ENCODE measurements around the gene MIPOL1. TPM values are rescaled to one million over a fixed set of nuclear protein-coding genes. Genes with fewer than 3 reads are reported as not detected.

Gene MIPOL1
- total and polyA plus RNA-seq, 2 donors (not counting 3 experiments of a cell fraction or from before 2014, with no cell fraction given) = 3.4 to 33.5 TPM

DNA sequence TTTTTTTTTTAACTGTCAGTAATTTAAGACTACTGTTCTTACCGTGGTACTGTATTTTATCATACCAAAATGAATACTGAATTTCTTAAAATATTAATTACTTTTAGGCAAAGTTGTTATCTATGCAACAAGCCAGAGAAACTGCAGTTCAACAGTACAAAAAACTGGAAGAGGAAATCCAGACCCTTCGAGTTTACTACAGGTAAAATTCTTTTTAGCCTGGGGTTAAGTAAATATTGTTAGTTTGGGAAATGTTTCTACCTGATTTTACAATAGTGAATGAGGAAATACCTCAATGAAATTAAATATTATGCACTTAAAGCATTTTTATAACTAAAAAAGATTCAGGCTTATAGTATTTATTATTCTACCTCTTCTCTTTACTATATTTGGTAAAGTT, 225.0 kb downstream of the MIPOL1 start:
- no peaks in the 10 kb centered on the region for H3K9me1 ChIP-seq (replicated peaks; ENCODE audit: control insufficient read depth, extremely low read depth, insufficient read depth, low read length)
- peaks cover 0 to 2% of the 10 kb centered on the region in 2 experiments for H3K36me3 ChIP-seq (ENCODE audit: control insufficient read depth in 2 of 2, extremely low read depth in 1 of 2, insufficient read depth in 2 of 2, low read length in 2 of 2)
- H2AFZ ChIP-seq (ENCODE audit: low read depth, low read length) = no peak overlapping the region
- H3K27ac ChIP-seq (ENCODE audit: insufficient read depth, low read depth, low read length) = no peak overlapping the region
- intact Hi-C loops (cut with micrococcal nuclease) (no loop called here), dilution Hi-C loops (cut with MboI; ENCODE audit: extremely low pct_ligation_motif_present, low sequenced_read_pairs) (no loop called here)
- no peak overlapping the region for H3K4me2 ChIP-seq (ENCODE audit: insufficient read depth, low read length)
- no peak overlapping the region for H3K9ac ChIP-seq (replicated peaks; ENCODE audit: extremely low read depth, insufficient read depth, low read length)
- no peaks in the 10 kb centered on the region for H3K9me3 ChIP-seq (replicated peaks; ENCODE audit: control insufficient read depth, insufficient read depth, low read length)
- TF ChIP-seq GATA2 (IDR thresholded peaks at IDR 0.05; ENCODE audit: insufficient read depth, insufficient read length, low read depth, low read length) (no peak), EZH2 (IDR thresholded peaks at IDR 0.05; ENCODE audit: borderline replicate concordance, low read depth, low read length, severe bottlenecking) (no peak), JUN (IDR thresholded peaks at IDR 0.05; ENCODE audit: borderline replicate concordance, insufficient read depth, insufficient read length, low read depth) (no peak), MYC (IDR thresholded peaks at IDR 0.05; ENCODE audit: low read depth, low read length) (no peak), POLR2AphosphoS5 (IDR thresholded peaks at IDR 0.05; ENCODE audit: insufficient read depth, low read depth, low read length) (no peak), FOS (IDR thresholded peaks at IDR 0.05; ENCODE audit: borderline replicate concordance, insufficient read depth, low read length) (no peak), POLR2A (IDR thresholded peaks at IDR 0.05; ENCODE audit: low read depth, low read length) (no peak)
- TF ChIP-seq, protein P1, sequence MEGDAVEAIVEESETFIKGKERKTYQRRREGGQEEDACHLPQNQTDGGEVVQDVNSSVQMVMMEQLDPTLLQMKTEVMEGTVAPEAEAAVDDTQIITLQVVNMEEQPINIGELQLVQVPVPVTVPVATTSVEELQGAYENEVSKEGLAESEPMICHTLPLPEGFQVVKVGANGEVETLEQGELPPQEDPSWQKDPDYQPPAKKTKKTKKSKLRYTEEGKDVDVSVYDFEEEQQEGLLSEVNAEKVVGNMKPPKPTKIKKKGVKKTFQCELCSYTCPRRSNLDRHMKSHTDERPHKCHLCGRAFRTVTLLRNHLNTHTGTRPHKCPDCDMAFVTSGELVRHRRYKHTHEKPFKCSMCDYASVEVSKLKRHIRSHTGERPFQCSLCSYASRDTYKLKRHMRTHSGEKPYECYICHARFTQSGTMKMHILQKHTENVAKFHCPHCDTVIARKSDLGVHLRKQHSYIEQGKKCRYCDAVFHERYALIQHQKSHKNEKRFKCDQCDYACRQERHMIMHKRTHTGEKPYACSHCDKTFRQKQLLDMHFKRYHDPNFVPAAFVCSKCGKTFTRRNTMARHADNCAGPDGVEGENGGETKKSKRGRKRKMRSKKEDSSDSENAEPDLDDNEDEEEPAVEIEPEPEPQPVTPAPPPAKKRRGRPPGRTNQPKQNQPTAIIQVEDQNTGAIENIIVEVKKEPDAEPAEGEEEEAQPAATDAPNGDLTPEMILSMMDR (IDR thresholded peaks at IDR 0.05; ENCODE audit: extremely low read depth in 1 of 2, insufficient read depth in 1 of 2, low read depth in 1 of 2, low read length in 2 of 2) = no peak
- TF ChIP-seq, protein P2, sequence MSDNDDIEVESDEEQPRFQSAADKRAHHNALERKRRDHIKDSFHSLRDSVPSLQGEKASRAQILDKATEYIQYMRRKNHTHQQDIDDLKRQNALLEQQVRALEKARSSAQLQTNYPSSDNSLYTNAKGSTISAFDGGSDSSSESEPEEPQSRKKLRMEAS (IDR thresholded peaks at IDR 0.05; ENCODE audit: insufficient read depth, insufficient read length) = no peak
- H3K79me2 ChIP-seq (ENCODE audit: control insufficient read depth, insufficient read depth, low read length) = no peaks in the 10 kb centered on the region
- DNase-seq (ENCODE audit: low read depth, low spot score) (no peak), FAIRE-seq (no peak)
- no peak overlapping the region for H3K4me3 ChIP-seq (replicated peaks in 1 of 3; ENCODE audit: insufficient read depth in 1 of 3, low read depth in 1 of 3, low read length in 3 of 3)
- ChIA-PET CTCF (no interaction called here), POLR2A (no interaction called here)
- H3K27me3 ChIP-seq (ENCODE audit: control insufficient read depth in 2 of 2, insufficient read depth in 2 of 2, low read length in 2 of 2) = no peaks in the 10 kb centered on the region
- BruUV-seq (replicated peaks) = no TSS peak
- H3K4me1 ChIP-seq (ENCODE audit: control insufficient read depth, extremely low read depth, insufficient read depth, low read length) = no peaks in the 10 kb centered on the region
- no peaks in the 10 kb centered on the region for H4K20me1 ChIP-seq (replicated peaks; ENCODE audit: control insufficient read depth, extremely low read depth, insufficient read depth, low read length)
